ENCODE data around the gene AK1. TPM values are rescaled to one million over a fixed set of nuclear protein-coding genes. Genes with fewer than 3 reads are reported as not detected.

The AK1 gene
- total and polyA plus RNA-seq, 10 of the 15 experiments (the other 5 are each of a cell fraction or from before 2014, with no cell fraction given): 0.23 to 3.1 (median 1.8) TPM

GRCh38 chr9:127854184-127854806, 23.2 kb downstream of the AK1 start, which contains the start of gene ENG (continued):
- 0 out of 2 replicates have a peak, but pooled peaks have one; percentile 39 for TF ChIP-seq ZNF687 (IDR thresholded peaks at IDR 0.05)
- TF ChIP-seq DPF2 (IDR thresholded peaks at IDR 0.05): 0 out of 2 replicates have a peak, but pooled peaks have one; percentile 17
- TF ChIP-seq IKZF1 (conservative IDR thresholded peaks at IDR 0.05): peak; percentile 38; the same call in 1 of the 2 replicates
- peak in 1 of 2 experiments; percentile 22; a peak in 1 of 4 replicates for TF ChIP-seq BHLHE40 (IDR thresholded peaks at IDR 0.05; ENCODE audit: borderline replicate concordance in 1 of 2, low read depth in 2 of 2, low read length in 1 of 2)
- no peak for TF ChIP-seq RELA (IDR thresholded peaks at IDR 0.05; ENCODE audit: borderline replicate concordance, partially characterized antibody)
- TF ChIP-seq KDM1A (IDR thresholded peaks at IDR 0.05; ENCODE audit: borderline replicate concordance): no peak

All from GM12878 (cell line).